ENCODE data around the gene TTLL7. TPM values are rescaled to one million over a fixed set of nuclear protein-coding genes. Genes with fewer than 3 reads are reported as not detected.

Gene TTLL7
- total and polyA plus RNA-seq, 2 experiments from 2014 or later: 2.7 to 2.9 TPM

GRCh38 chr1:83912876-83913275 is 86.1 kb downstream of the TTLL7 start:
- Histone ChIP-seq H3K9me2 (ENCODE audit: insufficient read depth) (no peaks in the 10 kb centered on the region), H3K79me2 (ENCODE audit: insufficient read depth) (no peaks in the 10 kb centered on the region), H3K9me3 (ENCODE audit: low read depth) (no peaks in the 10 kb centered on the region), H3F3A (ENCODE audit: insufficient read depth) (no peaks in the 10 kb centered on the region), H3K9ac (no peak overlapping the region), H3K4me2 (ENCODE audit: unreplicated experiment) (no peak overlapping the region), H3K27me3 (replicated peaks; ENCODE audit: insufficient read depth) (no peaks in the 10 kb centered on the region), H2AFZ (no peak overlapping the region), H3K27ac (no peak overlapping the region), H4K20me1 (ENCODE audit: insufficient read depth) (no peaks in the 10 kb centered on the region), H3K36me3 (ENCODE audit: low read depth) (no peaks in the 10 kb centered on the region), H3K4me3 (no peak overlapping the region), H3K4me1 (ENCODE audit: insufficient read depth) (no peaks in the 10 kb centered on the region)
- no peak for TF ChIP-seq EZH2 (IDR thresholded peaks at IDR 0.05; ENCODE audit: insufficient read depth, poor library complexity, severe bottlenecking)
- TF ChIP-seq EZH2phosphoT487 (IDR thresholded peaks at IDR 0.05; ENCODE audit: insufficient read depth, low read depth): no peak
- 79 to 88% methylated on average over 2 of the region's 2 CpGs for WGBS, 2 experiments (ENCODE audit: low coverage in 1 of 2, low lambda C conversion rate in 2 of 2, missing lambda C conversion rate in 2 of 2)
- no peak for DNase-seq
- in situ Hi-C loops (cut with MboI): loop anchor here (25.0 kb wide), 1 partner anchor 699 kb away; no protein-coding TSS in a partner anchor

GRCh38 chr1:83910461-83910860 is 88.5 kb downstream of the TTLL7 start:
- Histone ChIP-seq H3K9me3 (ENCODE audit: low read depth) (no peaks in the 10 kb centered on the region), H3K27ac (no peak overlapping the region), H3K9me2 (ENCODE audit: insufficient read depth) (no peaks in the 10 kb centered on the region), H3K27me3 (replicated peaks; ENCODE audit: insufficient read depth) (no peaks in the 10 kb centered on the region), H3K9ac (no peak overlapping the region), H3K79me2 (ENCODE audit: insufficient read depth) (no peaks in the 10 kb centered on the region), H4K20me1 (ENCODE audit: insufficient read depth) (no peaks in the 10 kb centered on the region), H3K4me1 (ENCODE audit: insufficient read depth) (no peaks in the 10 kb centered on the region), H3K36me3 (ENCODE audit: low read depth) (no peaks in the 10 kb centered on the region), H3K4me3 (no peak overlapping the region), H2AFZ (no peak overlapping the region), H3K4me2 (ENCODE audit: unreplicated experiment) (no peak overlapping the region), H3F3A (ENCODE audit: insufficient read depth) (no peaks in the 10 kb centered on the region)
- DNase-seq: peak; percentile 17
- WGBS, 2 experiments (ENCODE audit: low coverage in 1 of 2, low lambda C conversion rate in 2 of 2, missing lambda C conversion rate in 2 of 2): 64 to 69% methylated on average over 3 of the region's 3 CpGs
- TF ChIP-seq EZH2phosphoT487 (IDR thresholded peaks at IDR 0.05; ENCODE audit: insufficient read depth, low read depth): no peak
- no peak for TF ChIP-seq EZH2 (IDR thresholded peaks at IDR 0.05; ENCODE audit: insufficient read depth, poor library complexity, severe bottlenecking)
- in situ Hi-C loops (cut with MboI): loop anchor here (25.0 kb wide), 1 partner anchor 702 kb away; no protein-coding TSS in a partner anchor

- no peak for DNase-seq
- in situ Hi-C loops (cut with MboI): loop anchor here (25.0 kb wide), 1 partner anchor 703 kb away; no protein-coding TSS in a partner anchor
Measured at GRCh38 chr1:83909687-83910086, 89.2 kb downstream of the TTLL7 start.

GRCh38 chr1:83905315-83905907 is 93.5 kb downstream of the TTLL7 start:
- Histone ChIP-seq H3K4me2 (ENCODE audit: unreplicated experiment) (no peak overlapping the region), H3K4me3 (no peak overlapping the region), H3K9ac (no peak overlapping the region), H3K9me3 (ENCODE audit: low read depth) (no peaks in the 10 kb centered on the region), H3K9me2 (ENCODE audit: insufficient read depth) (no peaks in the 10 kb centered on the region), H3K79me2 (ENCODE audit: insufficient read depth) (no peaks in the 10 kb centered on the region), H3F3A (ENCODE audit: insufficient read depth) (peaks cover 12% of the 10 kb centered on the region; the same call in 1 of the 2 replicates), H3K27ac (no peak overlapping the region), H4K20me1 (ENCODE audit: insufficient read depth) (no peaks in the 10 kb centered on the region), H3K36me3 (ENCODE audit: low read depth) (no peaks in the 10 kb centered on the region), H3K4me1 (ENCODE audit: insufficient read depth) (peaks cover 19% of the 10 kb centered on the region), H3K27me3 (replicated peaks; ENCODE audit: insufficient read depth) (no peaks in the 10 kb centered on the region), H2AFZ (no peak overlapping the region)
- DNase-seq: peak; percentile 52
- WGBS, 2 experiments (ENCODE audit: low coverage in 1 of 2, low lambda C conversion rate in 2 of 2, missing lambda C conversion rate in 2 of 2): 36 to 41% methylated on average over 3 of the region's 3 CpGs
- in situ Hi-C loops (cut with MboI): loop anchor here (25.0 kb wide), 1 partner anchor 707 kb away; no protein-coding TSS in a partner anchor
- TF ChIP-seq EZH2 (IDR thresholded peaks at IDR 0.05; ENCODE audit: insufficient read depth, poor library complexity, severe bottlenecking) (no peak), EZH2phosphoT487 (IDR thresholded peaks at IDR 0.05; ENCODE audit: insufficient read depth, low read depth) (no peak)

More at GRCh38 chr1:83909687-83910086, 89.2 kb downstream of the TTLL7 start:
- no peaks in the 10 kb centered on the region for H3K79me2 ChIP-seq (ENCODE audit: insufficient read depth)
- H3K9me3 ChIP-seq (ENCODE audit: low read depth): no peaks in the 10 kb centered on the region
- no peaks in the 10 kb centered on the region for H3K27me3 ChIP-seq (replicated peaks; ENCODE audit: insufficient read depth)
- no peaks in the 10 kb centered on the region for H4K20me1 ChIP-seq (ENCODE audit: insufficient read depth)
- no peaks in the 10 kb centered on the region for H3K9me2 ChIP-seq (ENCODE audit: insufficient read depth)
- no peak overlapping the region for H3K9ac ChIP-seq
- TF ChIP-seq EZH2 (IDR thresholded peaks at IDR 0.05; ENCODE audit: insufficient read depth, poor library complexity, severe bottlenecking) (no peak), EZH2phosphoT487 (IDR thresholded peaks at IDR 0.05; ENCODE audit: insufficient read depth, low read depth) (no peak)
- H2AFZ ChIP-seq: no peak overlapping the region
- no peak overlapping the region for H3K4me3 ChIP-seq
- no peaks in the 10 kb centered on the region for H3F3A ChIP-seq (ENCODE audit: insufficient read depth)
- no peak overlapping the region for H3K27ac ChIP-seq
- H3K4me2 ChIP-seq (ENCODE audit: unreplicated experiment): no peak overlapping the region
- no peaks in the 10 kb centered on the region for H3K36me3 ChIP-seq (ENCODE audit: low read depth)
- H3K4me1 ChIP-seq (ENCODE audit: insufficient read depth): no peaks in the 10 kb centered on the region
